Cardiac muscle cell (in vitro differentiated cells and primary cell): ENCODE results near the gene MYLK4. TPM values are rescaled to one million over a fixed set of nuclear protein-coding genes. Genes with fewer than 3 reads are reported as not detected.

Experiments
- DNase-seq, 2 donors: peaks; one replicate each; pipeline versions ENCODE4 v3.0.0 to v3.0.0-alpha.2; 2010 to 2017; ENCODE audit warnings: low read depth in 1 of 2, low spot score in 1 of 2
- H3K27ac ChIP-seq: fragments of 200-600 bp; sonication (generic); 2 replicates; pipeline ENCODE4 v1.5.1; 2016
- H3K27me3 ChIP-seq: fragments of 200-600 bp; sonication (generic); 2 replicates; pipeline ENCODE4 v1.6.0; 2016; ENCODE audit warnings: control low read depth
- H3K36me3 ChIP-seq: fragments of 200-600 bp; sonication (generic); 2 replicates; pipeline ENCODE4 v1.5.1; 2016; ENCODE audit warnings: control low read depth
- H3K4me1 ChIP-seq: fragments of 200-600 bp; sonication (generic); 2 replicates; pipeline ENCODE4 v1.8.1; 2017; ENCODE audit warnings: low read depth, mild to moderate bottlenecking, mixed run types
- H3K4me3 ChIP-seq: fragments of 200-600 bp; sonication (generic); 2 replicates; pipeline ENCODE4 v1.5.1; 2016; ENCODE audit warnings: mild to moderate bottlenecking
- H3K9me3 ChIP-seq: fragments of 200-600 bp; sonication (generic); 2 replicates; pipeline ENCODE4 v1.5.1; 2017; ENCODE audit warnings: low read depth, mild to moderate bottlenecking, control low read depth
- polyA plus RNA-seq: library from polyadenylated mRNA; unstranded; fragments of >200 nt; fragmentation: Nextera tagmentation; extraction: Ambion mirVana; gene quantifications from 2 replicates; pipeline ENCODE4 v1.2.1, GENCODE V29; 2016
- total RNA-seq: library from RNA; depleted of rRNA; stranded (reverse); fragments of >200 nt; gene quantifications from 2 replicates; pipeline ENCODE4 v1.2.3, GENCODE V29; 2016
- TF ChIP-seq, protein P1 (sequence below): IDR thresholded peaks from 2 replicates; pipeline ENCODE4 v1.5.1; 2012; ENCODE audit warnings: low read depth, mild to moderate bottlenecking, low read length

MYLK4 gene
- total and polyA plus RNA-seq, 2 experiments from 2014 or later: 0.23 to 0.69 TPM

DNA sequence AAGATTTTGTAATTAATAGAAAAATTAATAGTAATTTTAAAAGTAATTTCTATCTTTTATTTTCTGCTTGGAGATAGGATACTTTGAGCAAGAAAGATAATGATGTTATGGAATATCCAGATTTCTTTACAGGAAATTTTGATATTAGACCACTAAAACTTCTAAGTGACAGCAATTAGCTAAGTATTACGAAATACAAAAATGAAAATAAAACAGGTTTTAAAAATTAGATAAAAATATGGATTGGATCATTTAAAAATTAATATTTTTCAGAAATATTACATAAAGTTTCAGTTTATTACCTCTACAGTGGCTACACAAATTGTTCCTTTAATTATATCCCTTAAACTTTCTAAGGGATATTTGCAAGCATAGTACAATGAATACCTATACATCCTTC lies 4.2 kb upstream of the MYLK4 start:
- Histone ChIP-seq H3K4me3 (no peak overlapping the region), H3K9me3 (no peaks in the 10 kb centered on the region), H3K4me1 (peaks cover 16% of the 10 kb centered on the region), H3K27me3 (no peaks in the 10 kb centered on the region), H3K27ac (no peak overlapping the region), H3K36me3 (no peaks in the 10 kb centered on the region)
- DNase-seq: no peak
- TF ChIP-seq, protein P1, sequence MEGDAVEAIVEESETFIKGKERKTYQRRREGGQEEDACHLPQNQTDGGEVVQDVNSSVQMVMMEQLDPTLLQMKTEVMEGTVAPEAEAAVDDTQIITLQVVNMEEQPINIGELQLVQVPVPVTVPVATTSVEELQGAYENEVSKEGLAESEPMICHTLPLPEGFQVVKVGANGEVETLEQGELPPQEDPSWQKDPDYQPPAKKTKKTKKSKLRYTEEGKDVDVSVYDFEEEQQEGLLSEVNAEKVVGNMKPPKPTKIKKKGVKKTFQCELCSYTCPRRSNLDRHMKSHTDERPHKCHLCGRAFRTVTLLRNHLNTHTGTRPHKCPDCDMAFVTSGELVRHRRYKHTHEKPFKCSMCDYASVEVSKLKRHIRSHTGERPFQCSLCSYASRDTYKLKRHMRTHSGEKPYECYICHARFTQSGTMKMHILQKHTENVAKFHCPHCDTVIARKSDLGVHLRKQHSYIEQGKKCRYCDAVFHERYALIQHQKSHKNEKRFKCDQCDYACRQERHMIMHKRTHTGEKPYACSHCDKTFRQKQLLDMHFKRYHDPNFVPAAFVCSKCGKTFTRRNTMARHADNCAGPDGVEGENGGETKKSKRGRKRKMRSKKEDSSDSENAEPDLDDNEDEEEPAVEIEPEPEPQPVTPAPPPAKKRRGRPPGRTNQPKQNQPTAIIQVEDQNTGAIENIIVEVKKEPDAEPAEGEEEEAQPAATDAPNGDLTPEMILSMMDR: no peak

DNA sequence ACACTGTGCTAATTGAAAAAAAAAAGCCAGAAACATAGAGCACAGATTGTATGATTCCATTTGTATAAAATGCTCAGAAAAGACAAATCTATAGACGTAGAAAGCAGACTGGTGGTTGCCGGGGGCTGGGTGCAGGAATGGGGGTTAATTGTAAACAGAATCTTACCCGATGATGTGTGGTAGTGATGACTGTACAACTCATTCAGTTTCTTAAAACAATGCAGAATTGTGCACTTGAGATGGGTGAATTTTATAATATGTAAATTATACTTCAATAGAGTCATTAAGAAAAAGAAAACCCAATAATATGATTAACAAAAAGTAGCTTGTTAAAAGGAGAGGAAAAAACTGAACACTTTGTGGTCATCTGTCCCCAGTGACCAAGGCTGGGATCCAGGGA lies 3.7 kb upstream of the MYLK4 start:
- H3K36me3 ChIP-seq: no peaks in the 10 kb centered on the region
- no peaks in the 10 kb centered on the region for H3K9me3 ChIP-seq
- H3K27ac ChIP-seq: no peak overlapping the region
- no peak overlapping the region for H3K4me3 ChIP-seq
- DNase-seq: no peak
- TF ChIP-seq, protein P1: no peak
- peaks cover 18% of the 10 kb centered on the region for H3K4me1 ChIP-seq
- no peaks in the 10 kb centered on the region for H3K27me3 ChIP-seq

DNA sequence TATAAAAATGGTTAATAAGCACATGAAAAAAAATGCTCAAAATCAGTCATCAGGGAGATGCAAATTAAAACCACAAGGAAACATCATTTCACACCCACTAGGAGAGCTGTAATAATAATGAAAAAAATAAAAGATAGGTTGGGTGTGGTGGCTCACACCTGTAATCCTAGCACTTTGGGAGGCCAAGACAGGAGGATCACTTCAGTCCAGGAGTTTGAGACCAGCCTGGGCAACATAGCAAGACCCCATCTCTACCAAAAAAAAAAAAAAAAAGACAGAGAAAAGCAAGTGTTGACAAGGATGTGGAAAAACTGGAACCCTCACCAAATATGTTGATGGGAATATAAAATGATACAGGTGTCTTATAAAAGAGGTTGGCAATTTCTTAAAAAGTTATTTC lies 3.0 kb upstream of the MYLK4 start:
- Histone ChIP-seq H3K27me3 (no peaks in the 10 kb centered on the region), H3K27ac (no peak overlapping the region), H3K4me3 (no peak overlapping the region), H3K36me3 (no peaks in the 10 kb centered on the region), H3K9me3 (no peaks in the 10 kb centered on the region), H3K4me1 (peaks cover 18% of the 10 kb centered on the region)
- TF ChIP-seq, protein P1: no peak
- no peak for DNase-seq

DNA sequence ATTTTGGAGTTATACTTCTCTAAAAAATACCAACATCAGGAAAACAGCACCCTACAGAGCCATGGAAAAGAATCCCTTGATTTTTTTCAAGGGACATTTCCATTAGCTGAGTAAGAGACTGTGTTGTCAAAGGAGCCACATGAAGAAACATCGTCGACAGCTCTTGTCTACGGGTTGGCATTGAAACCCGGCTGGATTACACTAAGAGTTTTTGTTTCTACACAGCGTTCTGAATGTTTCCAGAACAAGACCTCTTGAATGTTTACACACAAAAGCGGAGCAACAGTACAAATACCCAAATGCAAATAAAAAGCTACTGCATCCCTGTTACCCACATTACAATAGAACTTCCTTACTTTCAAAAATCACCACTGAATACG lies 2.4 kb upstream of the MYLK4 start:
- DNase-seq: no peak
- H3K9me3 ChIP-seq: no peaks in the 10 kb centered on the region
- no peak overlapping the region for H3K27ac ChIP-seq
- no peak overlapping the region for H3K4me3 ChIP-seq
- peaks cover 20% of the 10 kb centered on the region for H3K4me1 ChIP-seq
- TF ChIP-seq, protein P1: no peak
- no peaks in the 10 kb centered on the region for H3K36me3 ChIP-seq
- no peaks in the 10 kb centered on the region for H3K27me3 ChIP-seq

DNA sequence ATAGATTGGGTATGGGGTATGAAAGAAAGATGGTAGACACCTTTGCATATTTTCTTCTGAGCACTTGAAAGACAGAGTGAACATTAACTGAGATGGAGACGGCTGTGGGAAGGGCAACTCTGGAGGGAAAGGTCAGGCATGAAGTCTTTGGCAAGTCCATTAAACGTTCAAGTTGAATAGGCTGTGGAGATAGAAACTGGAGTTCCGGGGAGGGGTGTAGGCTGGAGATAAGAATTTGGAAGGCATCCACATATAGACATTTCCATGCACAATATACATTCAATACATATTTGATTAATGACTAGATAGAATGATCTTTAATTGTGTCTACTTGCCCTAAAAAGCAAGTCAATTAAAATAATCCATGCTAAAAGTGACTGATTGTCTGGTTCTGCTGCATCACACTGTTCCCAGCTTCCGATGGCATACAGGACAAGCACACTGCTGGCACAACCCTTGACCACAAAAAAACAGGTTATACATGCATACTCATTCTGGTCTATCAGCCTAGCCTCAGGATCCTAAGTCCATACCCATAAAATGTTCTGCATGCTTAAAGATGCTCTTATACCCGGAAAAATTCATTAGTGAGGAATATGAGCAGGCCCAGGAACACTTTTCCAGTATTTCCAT lies 1.9 kb upstream of the MYLK4 start:
- no peak overlapping the region for H3K27ac ChIP-seq
- no peak for DNase-seq
- H3K27me3 ChIP-seq: no peaks in the 10 kb centered on the region
- H3K9me3 ChIP-seq: no peaks in the 10 kb centered on the region
- H3K4me1 ChIP-seq: peaks cover 20% of the 10 kb centered on the region
- H3K4me3 ChIP-seq: no peak overlapping the region
- TF ChIP-seq, protein P1: no peak
- no peaks in the 10 kb centered on the region for H3K36me3 ChIP-seq
